GM18519 (cell line): ENCODE measurements around the gene MYCL.

Experiments
- ATAC-seq: cut with Tn5 transposase; IDR thresholded peaks from one replicate; pipeline ENCODE4 v1.9.1; 2021; ENCODE audit warnings: mild to moderate bottlenecking, moderate library complexity; ENCODE audit not compliant: unreplicated experiment, low FRiP score

The MYCL gene, protein sequence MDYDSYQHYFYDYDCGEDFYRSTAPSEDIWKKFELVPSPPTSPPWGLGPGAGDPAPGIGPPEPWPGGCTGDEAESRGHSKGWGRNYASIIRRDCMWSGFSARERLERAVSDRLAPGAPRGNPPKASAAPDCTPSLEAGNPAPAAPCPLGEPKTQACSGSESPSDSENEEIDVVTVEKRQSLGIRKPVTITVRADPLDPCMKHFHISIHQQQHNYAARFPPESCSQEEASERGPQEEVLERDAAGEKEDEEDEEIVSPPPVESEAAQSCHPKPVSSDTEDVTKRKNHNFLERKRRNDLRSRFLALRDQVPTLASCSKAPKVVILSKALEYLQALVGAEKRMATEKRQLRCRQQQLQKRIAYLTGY

GRCh38 chr1:39901714-39902459, at the start of gene MYCL:
Gene MYCL, minus strand, starts transcription at chr1:39901917. Its CDS starts 483 bp downstream, at chr1:39901434.
- peak; percentile 53 for ATAC-seq

GRCh38 chr1:39949891-39950290, 48.2 kb upstream of the MYCL start:
- no peak for ATAC-seq

DNA sequence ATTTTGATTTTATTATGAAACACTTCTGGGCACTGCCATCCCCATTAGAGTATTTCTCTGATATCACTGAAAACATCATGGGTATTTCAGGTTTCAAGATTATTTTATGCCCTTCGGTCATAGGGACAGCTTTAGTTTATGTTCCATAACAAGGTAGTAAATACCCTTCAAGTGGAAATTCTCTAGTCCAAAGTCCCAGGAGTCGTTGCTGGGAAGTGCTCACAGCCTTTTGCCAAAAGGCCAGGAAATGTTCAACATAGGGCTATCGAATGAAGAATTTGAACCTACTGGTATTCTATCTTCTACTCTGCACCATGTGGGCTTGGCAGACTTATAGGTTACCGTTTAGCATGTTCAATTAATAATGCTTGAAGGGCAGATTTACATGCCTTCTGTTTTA, 45.5 kb upstream of the MYCL start:
- no peak for ATAC-seq

DNA sequence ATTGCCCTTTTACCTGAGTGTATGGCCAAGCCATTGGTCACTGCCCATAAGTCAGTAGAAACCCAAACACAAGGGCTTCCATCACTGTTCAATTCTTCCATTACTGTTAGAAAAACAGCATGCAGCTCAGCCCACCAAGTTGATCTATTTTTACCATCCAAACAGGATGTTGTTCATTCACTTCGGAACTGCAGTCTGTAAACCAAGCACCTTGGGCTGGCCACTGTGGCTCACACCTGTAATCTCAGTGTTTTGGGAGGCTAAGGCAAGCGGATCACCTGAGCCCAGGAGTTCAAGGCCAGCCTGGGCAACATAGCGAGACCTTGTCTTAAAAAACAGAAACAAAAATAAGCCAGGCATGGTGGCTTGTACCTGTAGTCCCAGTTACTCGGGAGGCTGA, 44.5 kb upstream of the MYCL start:
- no peak for ATAC-seq

GRCh38 chr1:39944410-39945112, 42.8 kb upstream of the MYCL start:
- ATAC-seq: no peak

DNA sequence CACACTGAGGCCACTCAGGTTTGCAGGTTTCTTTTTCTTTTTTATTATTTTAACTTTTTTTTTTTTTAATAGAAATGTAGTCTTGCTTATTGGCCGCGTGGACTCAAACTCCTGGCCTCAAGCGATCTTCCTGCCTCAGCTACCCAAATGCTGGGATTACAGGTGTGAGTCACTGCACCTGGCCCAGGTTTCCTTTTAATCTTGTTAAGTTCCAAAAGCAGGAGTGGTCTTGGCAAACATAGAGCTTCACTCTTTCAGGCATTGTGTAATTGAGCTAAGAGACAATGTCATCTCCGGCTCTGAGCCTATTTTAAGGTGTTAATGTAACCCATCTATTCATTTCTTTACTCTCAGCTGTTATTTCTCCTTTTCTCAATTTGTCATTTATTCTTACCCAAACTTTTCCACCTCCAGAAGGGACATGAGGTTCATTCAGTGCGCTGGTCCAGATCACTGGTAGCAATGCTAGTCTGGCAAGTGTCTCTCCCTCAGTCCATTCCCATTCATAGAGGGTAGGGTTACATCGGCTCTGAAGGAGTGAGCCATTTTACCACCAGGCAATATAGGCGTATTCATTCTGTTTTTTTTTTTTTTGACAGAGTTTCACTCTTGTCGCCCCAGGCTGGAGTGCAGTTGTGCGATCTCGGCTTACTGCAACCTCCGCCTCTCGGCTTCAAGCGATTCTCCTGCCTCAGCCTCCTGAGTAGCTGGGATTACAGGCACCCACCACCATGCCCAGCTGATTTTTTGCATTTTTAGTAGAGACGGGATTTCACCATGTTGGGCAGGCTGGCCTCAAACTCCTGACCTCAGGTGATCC, 42.0 kb upstream of the MYCL start:
- no peak for ATAC-seq

- no peak for ATAC-seq
Observed at GRCh38 chr1:39940980-39941871, 39.5 kb upstream of the MYCL start.

DNA sequence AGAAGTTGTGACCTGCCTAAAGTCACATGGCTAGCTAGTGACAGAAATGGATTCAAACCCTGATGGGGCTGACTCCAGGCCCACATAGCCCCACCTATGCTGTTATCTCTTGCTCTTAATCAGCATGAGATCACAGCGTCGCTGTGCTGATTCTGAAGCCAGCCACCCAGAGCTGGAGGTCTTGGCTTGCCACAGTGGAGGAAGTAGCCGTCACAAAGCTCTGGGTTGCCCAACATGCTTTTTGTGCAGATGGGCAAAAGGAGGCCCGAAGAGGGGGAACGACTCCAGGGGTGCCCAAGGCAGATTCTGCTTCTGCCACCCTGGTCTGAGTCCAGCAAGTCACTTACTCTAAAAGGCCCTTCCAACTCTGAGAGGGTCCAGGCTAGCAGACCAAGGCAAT, 38.5 kb upstream of the MYCL start:
- ATAC-seq: no peak

- no peak for ATAC-seq
Observed at GRCh38 chr1:39938856-39939255, 37.1 kb upstream of the MYCL start.

DNA sequence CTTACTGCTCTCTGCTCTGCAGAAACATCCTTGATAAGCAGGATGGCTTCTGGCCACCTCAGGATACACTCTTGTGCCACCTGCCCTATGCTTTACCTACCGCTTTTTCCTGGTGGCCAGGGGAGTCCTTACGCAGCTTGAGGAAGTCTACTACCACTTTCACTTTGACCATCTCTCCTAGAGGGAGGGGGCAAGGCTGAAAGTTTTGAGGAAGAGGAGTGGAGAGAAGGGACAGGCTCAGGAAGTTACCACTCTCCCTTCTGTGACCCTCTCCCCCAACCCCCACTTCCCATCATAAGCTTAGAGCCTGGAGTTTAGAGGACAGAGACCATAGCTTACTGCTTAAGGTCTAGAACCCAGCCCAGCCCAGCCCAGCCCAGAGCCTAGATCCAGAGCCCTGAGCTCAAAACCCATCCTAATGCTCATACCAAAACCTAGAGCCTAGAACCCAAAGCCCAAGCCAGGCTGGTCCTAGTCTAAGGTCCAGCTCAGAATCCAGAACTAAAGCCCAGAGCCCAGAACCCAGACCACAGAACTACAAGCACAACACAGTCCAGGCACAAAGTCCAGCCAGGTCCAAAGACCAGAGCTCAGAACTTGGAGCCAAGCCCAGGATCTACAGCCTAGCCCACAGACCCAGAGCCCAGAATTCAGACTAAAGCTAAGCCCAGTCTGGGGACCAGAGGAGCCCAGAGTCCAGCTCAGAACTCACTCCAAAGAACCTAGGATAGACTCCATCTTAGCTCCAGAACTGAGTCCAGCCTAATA, 35.2 kb upstream of the MYCL start:
- no peak for ATAC-seq

DNA sequence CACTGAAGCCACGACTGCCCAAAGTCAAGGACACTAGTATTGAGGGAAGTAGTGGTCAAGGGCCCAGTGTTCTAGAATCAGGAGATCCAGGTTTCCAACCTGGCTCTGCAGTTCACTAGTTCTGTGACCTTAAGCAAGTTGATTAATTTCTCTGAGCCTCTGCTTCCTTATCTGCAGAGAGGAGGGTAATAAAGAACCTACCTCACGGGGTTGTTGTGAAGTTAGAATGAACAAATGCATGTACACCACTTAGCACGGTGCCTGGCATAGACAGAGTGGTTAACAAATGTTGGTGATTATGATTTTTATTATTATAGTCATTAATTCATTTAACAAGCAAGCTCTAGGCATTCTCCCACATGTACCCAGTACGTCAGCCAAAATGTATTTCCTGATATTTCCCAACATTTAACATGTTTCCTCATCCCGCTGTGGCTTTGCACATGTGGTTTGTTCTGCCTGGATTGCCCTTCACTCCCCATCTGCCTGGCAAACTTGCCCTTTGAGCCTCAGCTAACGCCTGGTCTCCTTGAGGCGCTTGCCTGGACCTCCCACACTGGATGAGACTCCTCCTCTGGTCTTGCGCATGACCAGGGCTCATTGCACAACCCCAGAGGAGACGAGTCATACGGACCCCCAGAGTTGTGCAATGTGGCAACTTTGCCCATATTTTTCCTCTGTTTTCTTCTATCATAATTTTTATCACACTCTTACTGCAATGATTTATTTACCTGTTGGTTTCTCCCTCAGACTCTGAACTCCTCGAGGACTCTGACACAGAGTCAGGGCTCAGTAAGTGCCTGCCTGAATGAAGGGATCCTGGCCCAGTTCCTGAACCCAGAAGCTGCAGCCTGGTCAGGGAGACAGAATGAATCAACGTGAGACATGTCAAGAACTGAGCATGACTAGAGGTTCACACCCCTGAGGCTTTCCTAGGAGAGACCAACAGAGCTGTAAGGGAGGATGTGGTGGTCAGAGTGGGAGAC, 32.5 kb upstream of the MYCL start:
- no peak for ATAC-seq

GRCh38 chr1:39928809-39929587, 27.3 kb upstream of the MYCL start:
- ATAC-seq: no peak

DNA sequence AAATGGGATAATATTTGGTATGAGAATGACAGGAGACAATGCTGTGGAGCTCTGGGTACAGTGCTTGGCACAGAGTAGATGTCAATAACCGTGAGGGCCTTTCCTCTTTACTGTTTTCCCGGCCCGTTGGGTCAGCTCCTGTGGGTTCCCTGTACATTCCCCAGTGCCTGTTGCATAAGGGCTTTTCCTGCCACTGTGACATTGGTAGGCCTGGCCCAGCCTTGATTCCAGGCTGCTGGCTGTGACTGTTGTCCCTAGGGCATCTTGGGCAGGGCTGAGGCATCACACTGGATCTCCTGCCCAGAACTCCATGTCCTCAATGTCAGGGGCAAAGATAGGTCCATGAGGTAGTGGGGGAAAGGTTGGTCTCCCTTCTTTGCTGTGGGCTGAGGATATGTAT, 25.8 kb upstream of the MYCL start:
- ATAC-seq: no peak

DNA sequence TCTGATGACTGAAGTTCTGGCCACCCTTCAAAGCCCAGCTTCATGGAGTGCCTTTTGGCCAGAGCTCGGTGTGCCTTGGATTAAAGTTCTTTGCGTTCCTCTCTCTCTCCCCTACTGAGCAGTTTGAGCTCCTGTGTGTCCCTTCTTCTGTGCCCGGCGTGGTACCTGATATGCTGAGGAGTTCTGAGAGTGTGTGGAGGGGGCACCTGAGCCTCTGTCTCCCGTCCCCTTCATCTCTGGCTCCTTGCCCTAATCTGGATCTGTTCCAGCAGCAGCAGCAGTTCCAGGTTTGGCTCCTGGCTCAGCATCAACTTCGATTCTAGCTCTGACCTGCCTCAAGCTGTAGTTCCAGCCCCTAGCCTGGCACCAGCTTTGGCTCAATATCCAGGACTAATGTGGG, 25.1 kb upstream of the MYCL start:
- no peak for ATAC-seq

GRCh38 chr1:39926343-39926793, 24.7 kb upstream of the MYCL start:
- no peak for ATAC-seq

DNA sequence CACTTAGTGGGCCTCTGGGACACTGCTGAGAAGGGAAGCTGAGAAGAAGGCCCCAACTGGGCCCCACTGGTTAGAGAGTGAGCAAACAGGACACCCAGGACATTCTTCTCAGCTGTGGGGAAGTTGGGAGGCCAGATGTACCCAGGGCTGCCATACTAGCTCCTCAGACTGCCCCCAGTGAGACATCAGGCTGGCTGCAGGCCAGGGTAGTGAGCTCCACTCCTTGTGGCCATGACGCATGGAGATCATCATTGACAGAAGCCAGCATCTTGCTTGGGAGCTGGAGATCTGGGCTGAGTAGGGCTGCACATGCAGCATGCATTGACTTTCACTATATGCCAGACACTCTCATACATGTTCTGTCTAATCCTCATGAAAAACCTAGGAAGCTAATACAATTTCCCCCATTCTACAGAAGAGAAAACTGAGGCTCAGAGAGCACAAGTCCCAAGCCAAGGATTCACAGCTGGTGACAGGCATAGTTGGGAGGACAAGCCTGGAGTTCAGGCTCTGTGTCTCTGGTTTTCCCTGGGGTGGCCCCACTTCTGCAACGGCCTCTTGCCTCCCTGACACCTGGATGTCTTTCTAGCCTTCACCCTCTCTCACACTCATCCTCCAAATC, 24.1 kb upstream of the MYCL start:
- no peak for ATAC-seq
